GM12878 (cell line): ENCODE data around the gene DDX5. TPM values are rescaled to one million over a fixed set of nuclear protein-coding genes. Genes with fewer than 3 reads are reported as not detected.

Experiments used
- CEBPB ChIP-seq, 2 experiments: fragments of 150-350 bp in 1 of 2; IDR thresholded peaks; 2 replicates each; pipeline ENCODE4 v1.6.1; 2012 to 2014; ENCODE audit warnings: low read depth in 2 of 2, low read length in 2 of 2, borderline replicate concordance in 1 of 2, inconsistent platforms in 1 of 2
- CHD1 ChIP-seq: IDR thresholded peaks from 2 replicates; pipeline ENCODE4 v1.6.1; 2012; ENCODE audit warnings: low read depth, low read length, improper control_type of control experiment
- HCFC1 ChIP-seq: fragments of 150-350 bp; IDR thresholded peaks from 2 replicates; pipeline ENCODE4 v1.6.1; 2014; ENCODE audit warnings: low read length
- HDGF ChIP-seq: fragments of 450-650 bp; IDR thresholded peaks from 2 replicates; pipeline ENCODE4 v1.6.1; 2016; ENCODE audit warnings: antibody characterized with exemption
- MXI1 ChIP-seq: fragments of 150-350 bp; IDR thresholded peaks from 2 replicates; pipeline ENCODE4 v1.6.1; 2011; ENCODE audit warnings: low read depth, mild to moderate bottlenecking, inconsistent platforms, low read length, improper control_type of control experiment
- polyA plus RNA-seq, 11 experiments: library from polyadenylated mRNA; depleted of rRNA in 4 of 11; unstranded in 6 of 11; stranded (reverse) in 5 of 11; fragments of >200 nt; fragmentation: Nextera tagmentation in 4 of 11; fragmentation: Illumina TruSeq in 1 of 11; extraction: Ambion mirVana in 4 of 11; extraction: Trizol in 1 of 11; gene quantifications; 1 replicate in 1 of 11; 2 replicates in 10 of 11; pipeline versions ENCODE4 v1.2.1 to v1.2.3, GENCODE V29; 2011 to 2016; ENCODE audit warnings: inconsistent platforms in 2 of 11, missing spikeins in 2 of 11, low read depth in 1 of 11
- total RNA-seq, 4 experiments: library from RNA; depleted of rRNA in 3 of 4; stranded (reverse); fragments of >200 nt in 3 of 4; fragmentation: Illumina TruSeq in 1 of 4; extraction: Trizol in 1 of 4; gene quantifications; 2 replicates each; pipeline versions ENCODE4 v1.2.1 to v1.2.3, GENCODE V29; 2013 to 2021
- TF ChIP-seq, protein P1 (sequence below): IDR thresholded peaks from 2 replicates; pipeline ENCODE4 v1.6.1; 2012; ENCODE audit warnings: improper control_type of control experiment, low read depth, low read length; ENCODE audit not compliant: insufficient replicate concordance
- TF ChIP-seq, protein P2 (sequence below): IDR thresholded peaks from 2 replicates; pipeline ENCODE4 v1.6.1; 2011; ENCODE audit warnings: low read depth, low read length, improper control_type of control experiment, borderline replicate concordance
- TF ChIP-seq, protein P3 (sequence below): fragments of 450-650 bp; formaldehyde crosslinking; IDR thresholded peaks from 2 replicates; pipeline ENCODE4 v1.5.0; 2022; ENCODE audit warnings: mild to moderate bottlenecking, missing genetic modification characterization
- TF ChIP-seq, protein P4 (sequence below): fragments of 450-650 bp; IDR thresholded peaks from 2 replicates; pipeline ENCODE4 v1.6.1; 2017; ENCODE audit warnings: mild to moderate bottlenecking, moderate library complexity
- TF ChIP-seq, protein P5 (sequence below): fragments of 150-350 bp; IDR thresholded peaks from 2 replicates; pipeline ENCODE4 v1.6.1; 2016; ENCODE audit warnings: low read depth, low read length

Gene DDX5
- total and polyA plus RNA-seq, 10 of the 15 experiments (the other 5 are each of a cell fraction or from before 2014, with no cell fraction given): 257 to 1,423 (median 719) TPM

DNA sequence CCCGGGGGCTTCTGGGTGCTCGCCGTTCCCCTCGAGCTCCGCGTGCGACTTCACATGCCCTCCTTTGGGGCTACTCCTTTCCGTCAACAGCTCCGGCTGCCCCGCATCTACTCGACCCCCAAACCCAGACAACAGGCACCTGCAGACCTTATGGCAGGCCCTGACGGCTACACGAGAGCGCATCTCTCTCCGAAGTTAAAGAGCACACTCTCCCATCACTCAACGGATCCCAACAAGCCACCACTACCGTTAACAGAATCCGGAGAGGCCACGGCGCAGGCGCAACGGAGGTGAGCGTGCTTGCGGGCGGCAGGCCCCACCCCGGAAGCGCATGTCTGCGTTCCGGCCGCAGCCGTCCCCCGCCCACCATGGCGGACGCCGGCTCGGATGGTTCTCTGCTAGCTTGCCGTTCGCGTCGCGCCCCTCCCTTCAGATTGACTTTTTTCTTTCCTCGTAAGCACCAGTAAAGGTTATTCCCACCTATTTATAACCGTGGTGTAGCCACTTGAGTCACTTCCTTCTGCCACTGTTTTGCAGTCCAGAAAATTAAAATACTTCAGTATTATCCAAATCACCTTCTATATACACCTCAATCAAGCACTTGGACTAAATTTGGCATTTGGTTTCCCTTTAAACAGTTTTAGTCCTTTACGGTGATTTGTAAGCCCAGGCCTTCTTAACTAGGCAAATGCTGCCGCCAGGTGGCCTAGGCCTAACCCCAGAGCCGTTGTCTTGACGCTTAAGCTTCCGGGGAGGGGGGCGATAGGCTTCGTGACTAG lies 9.1 kb downstream of the DDX5 start, which contains the start of gene POLG2 (continued):
- TF ChIP-seq, protein P1, sequence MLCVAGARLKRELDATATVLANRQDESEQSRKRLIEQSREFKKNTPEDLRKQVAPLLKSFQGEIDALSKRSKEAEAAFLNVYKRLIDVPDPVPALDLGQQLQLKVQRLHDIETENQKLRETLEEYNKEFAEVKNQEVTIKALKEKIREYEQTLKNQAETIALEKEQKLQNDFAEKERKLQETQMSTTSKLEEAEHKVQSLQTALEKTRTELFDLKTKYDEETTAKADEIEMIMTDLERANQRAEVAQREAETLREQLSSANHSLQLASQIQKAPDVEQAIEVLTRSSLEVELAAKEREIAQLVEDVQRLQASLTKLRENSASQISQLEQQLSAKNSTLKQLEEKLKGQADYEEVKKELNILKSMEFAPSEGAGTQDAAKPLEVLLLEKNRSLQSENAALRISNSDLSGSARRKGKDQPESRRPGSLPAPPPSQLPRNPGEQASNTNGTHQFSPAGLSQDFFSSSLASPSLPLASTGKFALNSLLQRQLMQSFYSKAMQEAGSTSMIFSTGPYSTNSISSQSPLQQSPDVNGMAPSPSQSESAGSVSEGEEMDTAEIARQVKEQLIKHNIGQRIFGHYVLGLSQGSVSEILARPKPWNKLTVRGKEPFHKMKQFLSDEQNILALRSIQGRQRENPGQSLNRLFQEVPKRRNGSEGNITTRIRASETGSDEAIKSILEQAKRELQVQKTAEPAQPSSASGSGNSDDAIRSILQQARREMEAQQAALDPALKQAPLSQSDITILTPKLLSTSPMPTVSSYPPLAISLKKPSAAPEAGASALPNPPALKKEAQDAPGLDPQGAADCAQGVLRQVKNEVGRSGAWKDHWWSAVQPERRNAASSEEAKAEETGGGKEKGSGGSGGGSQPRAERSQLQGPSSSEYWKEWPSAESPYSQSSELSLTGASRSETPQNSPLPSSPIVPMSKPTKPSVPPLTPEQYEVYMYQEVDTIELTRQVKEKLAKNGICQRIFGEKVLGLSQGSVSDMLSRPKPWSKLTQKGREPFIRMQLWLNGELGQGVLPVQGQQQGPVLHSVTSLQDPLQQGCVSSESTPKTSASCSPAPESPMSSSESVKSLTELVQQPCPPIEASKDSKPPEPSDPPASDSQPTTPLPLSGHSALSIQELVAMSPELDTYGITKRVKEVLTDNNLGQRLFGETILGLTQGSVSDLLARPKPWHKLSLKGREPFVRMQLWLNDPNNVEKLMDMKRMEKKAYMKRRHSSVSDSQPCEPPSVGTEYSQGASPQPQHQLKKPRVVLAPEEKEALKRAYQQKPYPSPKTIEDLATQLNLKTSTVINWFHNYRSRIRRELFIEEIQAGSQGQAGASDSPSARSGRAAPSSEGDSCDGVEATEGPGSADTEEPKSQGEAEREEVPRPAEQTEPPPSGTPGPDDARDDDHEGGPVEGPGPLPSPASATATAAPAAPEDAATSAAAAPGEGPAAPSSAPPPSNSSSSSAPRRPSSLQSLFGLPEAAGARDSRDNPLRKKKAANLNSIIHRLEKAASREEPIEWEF: no peak
- TF ChIP-seq, protein P2, sequence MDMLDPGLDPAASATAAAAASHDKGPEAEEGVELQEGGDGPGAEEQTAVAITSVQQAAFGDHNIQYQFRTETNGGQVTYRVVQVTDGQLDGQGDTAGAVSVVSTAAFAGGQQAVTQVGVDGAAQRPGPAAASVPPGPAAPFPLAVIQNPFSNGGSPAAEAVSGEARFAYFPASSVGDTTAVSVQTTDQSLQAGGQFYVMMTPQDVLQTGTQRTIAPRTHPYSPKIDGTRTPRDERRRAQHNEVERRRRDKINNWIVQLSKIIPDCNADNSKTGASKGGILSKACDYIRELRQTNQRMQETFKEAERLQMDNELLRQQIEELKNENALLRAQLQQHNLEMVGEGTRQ: no peak
- TF ChIP-seq, protein P3, sequence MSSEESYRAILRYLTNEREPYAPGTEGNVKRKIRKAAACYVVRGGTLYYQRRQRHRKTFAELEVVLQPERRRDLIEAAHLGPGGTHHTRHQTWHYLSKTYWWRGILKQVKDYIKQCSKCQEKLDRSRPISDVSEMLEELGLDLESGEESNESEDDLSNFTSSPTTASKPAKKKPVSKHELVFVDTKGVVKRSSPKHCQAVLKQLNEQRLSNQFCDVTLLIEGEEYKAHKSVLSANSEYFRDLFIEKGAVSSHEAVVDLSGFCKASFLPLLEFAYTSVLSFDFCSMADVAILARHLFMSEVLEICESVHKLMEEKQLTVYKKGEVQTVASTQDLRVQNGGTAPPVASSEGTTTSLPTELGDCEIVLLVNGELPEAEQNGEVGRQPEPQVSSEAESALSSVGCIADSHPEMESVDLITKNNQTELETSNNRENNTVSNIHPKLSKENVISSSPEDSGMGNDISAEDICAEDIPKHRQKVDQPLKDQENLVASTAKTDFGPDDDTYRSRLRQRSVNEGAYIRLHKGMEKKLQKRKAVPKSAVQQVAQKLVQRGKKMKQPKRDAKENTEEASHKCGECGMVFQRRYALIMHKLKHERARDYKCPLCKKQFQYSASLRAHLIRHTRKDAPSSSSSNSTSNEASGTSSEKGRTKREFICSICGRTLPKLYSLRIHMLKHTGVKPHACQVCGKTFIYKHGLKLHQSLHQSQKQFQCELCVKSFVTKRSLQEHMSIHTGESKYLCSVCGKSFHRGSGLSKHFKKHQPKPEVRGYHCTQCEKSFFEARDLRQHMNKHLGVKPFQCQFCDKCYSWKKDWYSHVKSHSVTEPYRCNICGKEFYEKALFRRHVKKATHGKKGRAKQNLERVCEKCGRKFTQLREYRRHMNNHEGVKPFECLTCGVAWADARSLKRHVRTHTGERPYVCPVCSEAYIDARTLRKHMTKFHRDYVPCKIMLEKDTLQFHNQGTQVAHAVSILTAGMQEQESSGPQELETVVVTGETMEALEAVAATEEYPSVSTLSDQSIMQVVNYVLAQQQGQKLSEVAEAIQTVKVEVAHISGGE: peak; percentile 58
- TF ChIP-seq CHD1: no peak
- TF ChIP-seq, protein P4, sequence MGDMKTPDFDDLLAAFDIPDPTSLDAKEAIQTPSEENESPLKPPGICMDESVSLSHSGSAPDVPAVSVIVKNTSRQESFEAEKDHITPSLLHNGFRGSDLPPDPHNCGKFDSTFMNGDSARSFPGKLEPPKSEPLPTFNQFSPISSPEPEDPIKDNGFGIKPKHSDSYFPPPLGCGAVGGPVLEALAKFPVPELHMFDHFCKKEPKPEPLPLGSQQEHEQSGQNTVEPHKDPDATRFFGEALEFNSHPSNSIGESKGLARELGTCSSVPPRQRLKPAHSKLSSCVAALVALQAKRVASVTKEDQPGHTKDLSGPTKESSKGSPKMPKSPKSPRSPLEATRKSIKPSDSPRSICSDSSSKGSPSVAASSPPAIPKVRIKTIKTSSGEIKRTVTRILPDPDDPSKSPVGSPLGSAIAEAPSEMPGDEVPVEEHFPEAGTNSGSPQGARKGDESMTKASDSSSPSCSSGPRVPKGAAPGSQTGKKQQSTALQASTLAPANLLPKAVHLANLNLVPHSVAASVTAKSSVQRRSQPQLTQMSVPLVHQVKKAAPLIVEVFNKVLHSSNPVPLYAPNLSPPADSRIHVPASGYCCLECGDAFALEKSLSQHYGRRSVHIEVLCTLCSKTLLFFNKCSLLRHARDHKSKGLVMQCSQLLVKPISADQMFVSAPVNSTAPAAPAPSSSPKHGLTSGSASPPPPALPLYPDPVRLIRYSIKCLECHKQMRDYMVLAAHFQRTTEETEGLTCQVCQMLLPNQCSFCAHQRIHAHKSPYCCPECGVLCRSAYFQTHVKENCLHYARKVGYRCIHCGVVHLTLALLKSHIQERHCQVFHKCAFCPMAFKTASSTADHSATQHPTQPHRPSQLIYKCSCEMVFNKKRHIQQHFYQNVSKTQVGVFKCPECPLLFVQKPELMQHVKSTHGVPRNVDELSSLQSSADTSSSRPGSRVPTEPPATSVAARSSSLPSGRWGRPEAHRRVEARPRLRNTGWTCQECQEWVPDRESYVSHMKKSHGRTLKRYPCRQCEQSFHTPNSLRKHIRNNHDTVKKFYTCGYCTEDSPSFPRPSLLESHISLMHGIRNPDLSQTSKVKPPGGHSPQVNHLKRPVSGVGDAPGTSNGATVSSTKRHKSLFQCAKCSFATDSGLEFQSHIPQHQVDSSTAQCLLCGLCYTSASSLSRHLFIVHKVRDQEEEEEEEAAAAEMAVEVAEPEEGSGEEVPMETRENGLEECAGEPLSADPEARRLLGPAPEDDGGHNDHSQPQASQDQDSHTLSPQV: no peak
- peak; percentile 68; the same call in 1 of the 2 replicates for TF ChIP-seq MXI1
- TF ChIP-seq CEBPB (IDR thresholded peaks at IDR 0.05; ENCODE audit: borderline replicate concordance in 1 of 2, low read depth in 2 of 2, low read length in 2 of 2): no peak
- TF ChIP-seq HDGF: peak; percentile 64; the same call in 1 of the 2 replicates
- peak; percentile 55 for TF ChIP-seq HCFC1
- TF ChIP-seq, protein P5, sequence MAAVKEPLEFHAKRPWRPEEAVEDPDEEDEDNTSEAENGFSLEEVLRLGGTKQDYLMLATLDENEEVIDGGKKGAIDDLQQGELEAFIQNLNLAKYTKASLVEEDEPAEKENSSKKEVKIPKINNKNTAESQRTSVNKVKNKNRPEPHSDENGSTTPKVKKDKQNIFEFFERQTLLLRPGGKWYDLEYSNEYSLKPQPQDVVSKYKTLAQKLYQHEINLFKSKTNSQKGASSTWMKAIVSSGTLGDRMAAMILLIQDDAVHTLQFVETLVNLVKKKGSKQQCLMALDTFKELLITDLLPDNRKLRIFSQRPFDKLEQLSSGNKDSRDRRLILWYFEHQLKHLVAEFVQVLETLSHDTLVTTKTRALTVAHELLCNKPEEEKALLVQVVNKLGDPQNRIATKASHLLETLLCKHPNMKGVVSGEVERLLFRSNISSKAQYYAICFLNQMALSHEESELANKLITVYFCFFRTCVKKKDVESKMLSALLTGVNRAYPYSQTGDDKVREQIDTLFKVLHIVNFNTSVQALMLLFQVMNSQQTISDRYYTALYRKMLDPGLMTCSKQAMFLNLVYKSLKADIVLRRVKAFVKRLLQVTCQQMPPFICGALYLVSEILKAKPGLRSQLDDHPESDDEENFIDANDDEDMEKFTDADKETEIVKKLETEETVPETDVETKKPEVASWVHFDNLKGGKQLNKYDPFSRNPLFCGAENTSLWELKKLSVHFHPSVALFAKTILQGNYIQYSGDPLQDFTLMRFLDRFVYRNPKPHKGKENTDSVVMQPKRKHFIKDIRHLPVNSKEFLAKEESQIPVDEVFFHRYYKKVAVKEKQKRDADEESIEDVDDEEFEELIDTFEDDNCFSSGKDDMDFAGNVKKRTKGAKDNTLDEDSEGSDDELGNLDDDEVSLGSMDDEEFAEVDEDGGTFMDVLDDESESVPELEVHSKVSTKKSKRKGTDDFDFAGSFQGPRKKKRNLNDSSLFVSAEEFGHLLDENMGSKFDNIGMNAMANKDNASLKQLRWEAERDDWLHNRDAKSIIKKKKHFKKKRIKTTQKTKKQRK: no peak
